ENCODE data around the gene CCSER2.

GRCh38 chr10:84308021-84308420 is 20.4 kb upstream of the CCSER2 start:
- TF ChIP-seq CTCF (IDR thresholded peaks at IDR 0.05): no peak
- no peak for TF ChIP-seq POLR2AphosphoS5 (IDR thresholded peaks at IDR 0.05)
